Cardiac septum (tissue), 1 donor: Measurements from ENCODE around the gene TTC7B. TPM values are rescaled to one million over a fixed set of nuclear protein-coding genes. Genes with fewer than 3 reads are reported as not detected.

Source experiments
- DNase-seq: peaks from one replicate; pipeline ENCODE4 v3.0.0-alpha.2; 2020; ENCODE audit warnings: low spot score
- intact Hi-C: fragments of 100-400 bp; cut with DNase I; formaldehyde crosslinking; loops from one replicate; pipeline ENCODE4 v1.14.0; 2022
- total RNA-seq: library from RNA; stranded (reverse); fragmentation: NEBNext Ultra II Directional; extraction: Animal tissue kit (Norgen Biotek cat#: 25700); gene quantifications from one replicate; pipeline ENCODE4 v1.2.1, GENCODE V29; 2021
- donor health status: DM: no; HTN: no; CAD: no.

TTC7B gene
- total RNA-seq, 1 donor from 2014 or later: 64.9 TPM

- intact Hi-C loops: no loop called here
Measured at GRCh38 chr14:90615517-90616060, 200.6 kb downstream of the TTC7B start.

GRCh38 chr14:90614696-90615516 is 201.3 kb downstream of the TTC7B start:
- intact Hi-C loops: no loop called here
- peak; percentile 31 for DNase-seq

More at GRCh38 chr14:90615517-90616060, 200.6 kb downstream of the TTC7B start:
- peak; percentile 67 for DNase-seq

DNA sequence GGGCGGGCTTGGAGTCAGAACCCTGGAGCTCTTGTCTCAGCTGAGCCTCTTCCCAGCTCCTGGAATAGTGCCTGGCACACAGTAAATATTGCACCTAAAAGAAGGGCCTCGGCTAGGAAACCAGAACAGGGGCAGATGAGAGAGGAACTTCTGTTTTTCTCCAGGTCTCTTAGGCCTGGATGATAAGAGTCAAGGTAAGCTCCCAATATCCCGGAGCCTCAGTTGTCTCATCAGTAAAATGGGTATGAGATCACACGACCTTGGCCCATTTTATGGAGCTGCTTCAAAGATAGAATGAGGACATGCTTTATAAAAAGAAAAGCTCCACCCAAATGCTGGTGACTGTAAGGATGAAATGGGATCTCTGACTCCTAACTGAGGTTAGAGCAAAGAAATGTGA is 202.2 kb downstream of the TTC7B start:
- DNase-seq: no peak
- intact Hi-C loops: no loop called here

DNA sequence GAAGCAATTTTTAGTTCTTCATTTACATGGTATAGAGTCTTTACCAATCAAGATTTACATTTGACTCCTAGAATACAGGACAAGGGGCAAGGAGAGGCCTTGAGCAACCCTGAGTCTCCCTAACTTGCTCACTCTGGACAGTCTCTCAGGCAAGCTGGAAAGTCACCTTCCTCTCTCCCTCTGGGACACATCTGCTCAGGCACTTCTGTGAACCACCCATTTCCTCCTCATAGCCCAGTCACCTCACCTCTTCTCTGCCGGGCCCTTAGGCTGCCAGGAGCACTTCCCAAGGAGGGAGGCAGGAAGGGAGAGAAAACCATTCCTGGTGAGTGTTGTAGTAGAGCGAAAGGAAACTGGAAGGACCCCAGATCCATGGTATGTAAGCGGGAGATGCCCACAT is 202.8 kb downstream of the TTC7B start:
- intact Hi-C loops: no loop called here
- peak; percentile 74 for DNase-seq

- peak; percentile 27 for DNase-seq
- intact Hi-C loops: no loop called here
Measured at GRCh38 chr14:90612801-90613200, 203.4 kb downstream of the TTC7B start.

DNA sequence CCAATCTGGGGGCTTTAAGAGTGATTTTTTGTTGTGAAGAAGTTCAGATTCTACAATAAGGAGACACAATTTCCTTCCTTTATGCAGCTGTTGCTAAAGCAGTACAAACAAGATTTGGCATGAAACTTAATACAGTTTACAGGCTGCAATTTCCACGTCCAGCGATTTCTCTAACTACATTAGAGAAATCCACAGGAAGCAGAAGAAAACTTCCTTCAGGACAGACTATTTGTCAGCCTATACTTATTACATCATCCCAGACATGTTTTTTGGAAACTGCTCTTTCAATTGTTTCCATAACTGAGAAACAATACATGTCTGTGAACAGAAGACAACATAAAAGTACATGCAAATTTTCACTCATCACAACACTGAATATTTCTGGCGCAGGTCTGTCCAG is 204.3 kb downstream of the TTC7B start:
- intact Hi-C loops: no loop called here
- DNase-seq: no peak

DNA sequence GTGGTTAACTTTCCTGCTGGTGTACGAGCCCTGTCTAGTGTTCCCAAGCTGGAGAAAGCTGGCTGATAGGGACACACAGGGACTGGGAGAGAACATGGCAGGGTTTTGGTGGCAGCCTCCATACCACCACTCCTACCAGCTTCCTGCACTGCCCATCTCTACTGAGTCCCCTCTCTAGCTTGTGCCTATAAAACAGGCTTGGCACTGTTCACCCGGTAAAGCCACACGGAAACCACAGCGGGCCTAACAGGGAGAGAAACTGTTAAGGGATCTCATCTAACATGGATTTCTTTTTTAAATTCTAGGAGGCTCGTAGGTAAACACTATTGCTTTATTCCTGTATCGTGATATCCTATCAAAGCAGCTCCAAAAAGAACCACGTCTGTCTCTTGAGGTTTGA is 204.7 kb downstream of the TTC7B start:
- DNase-seq: peak; percentile 4
- intact Hi-C loops: no loop called here

GRCh38 chr14:90610346-90611040 is 205.7 kb downstream of the TTC7B start:
- intact Hi-C loops: loop anchor here (1.0 kb wide), 1 partner anchor 20 kb away; no protein-coding TSS in a partner anchor
- peak; percentile 50 for DNase-seq

DNA sequence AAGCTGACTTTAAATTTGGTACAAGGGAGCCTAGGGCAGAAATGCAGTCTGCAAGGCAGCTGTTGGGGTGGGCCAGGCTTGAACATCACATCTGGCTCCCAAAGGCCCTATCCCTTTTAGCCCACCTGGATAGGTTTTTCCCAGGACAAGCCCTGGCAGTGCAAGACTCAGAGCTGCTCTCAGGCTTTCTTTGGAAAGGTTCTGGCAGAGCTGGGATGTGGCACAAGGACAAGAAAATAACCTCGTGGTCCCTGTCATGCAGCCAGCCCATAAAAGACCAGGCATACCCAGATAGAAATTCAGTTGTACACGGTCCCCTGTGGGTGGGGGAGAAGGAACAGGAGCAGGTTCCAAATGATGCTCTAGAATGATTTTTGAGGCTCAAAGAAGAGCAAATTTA is 206.9 kb downstream of the TTC7B start:
- intact Hi-C loops: no loop called here
- peak; percentile 67 for DNase-seq

- peak; percentile 63 for DNase-seq
- intact Hi-C loops: no loop called here
Measured at GRCh38 chr14:90608929-90609341, 207.3 kb downstream of the TTC7B start.

DNA sequence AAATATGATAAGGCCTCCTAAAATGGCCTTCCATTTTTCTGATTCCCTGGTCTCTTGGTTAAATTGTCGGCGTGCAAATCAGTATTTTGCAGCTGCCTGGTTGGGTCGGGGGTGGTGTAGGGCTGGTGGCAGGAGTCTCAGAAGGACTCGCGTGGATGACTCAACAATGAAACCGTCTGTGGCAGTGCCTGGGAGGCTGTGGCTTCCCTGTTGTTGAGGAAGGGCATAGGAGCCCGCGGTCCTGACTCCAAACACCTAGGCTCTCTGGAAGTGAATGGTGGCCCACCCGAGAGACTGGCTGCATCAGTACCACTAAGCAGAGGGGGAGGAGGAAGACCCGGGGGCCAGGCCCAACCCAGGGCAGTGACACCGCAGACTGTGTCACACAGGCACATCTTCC is 207.9 kb downstream of the TTC7B start:
- intact Hi-C loops: no loop called here
- DNase-seq: peak; percentile 47

DNA sequence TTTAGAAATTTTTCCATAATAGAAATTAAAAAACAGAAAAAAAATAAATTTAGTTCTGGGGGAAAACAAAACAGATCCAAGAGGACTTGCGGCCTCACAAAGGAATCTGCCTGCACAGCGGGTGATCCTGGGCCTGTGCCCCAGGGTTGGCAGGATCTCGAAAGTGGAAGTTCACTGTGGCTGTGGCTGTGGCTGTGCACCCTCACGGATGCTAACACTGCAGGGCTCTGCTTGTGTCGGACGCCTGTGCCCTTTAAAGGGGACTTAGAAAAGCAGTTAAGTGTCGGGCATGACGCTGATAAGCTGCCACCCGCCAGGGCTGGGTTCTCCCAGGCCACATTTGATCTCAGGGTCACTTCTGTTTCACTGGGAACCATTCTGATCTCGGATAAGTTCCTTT is 209.1 kb downstream of the TTC7B start:
- no peak for DNase-seq
- intact Hi-C loops: no loop called here

- intact Hi-C loops: no loop called here
- DNase-seq: no peak
Measured at GRCh38 chr14:90606434-90606833, 209.8 kb downstream of the TTC7B start.

GRCh38 chr14:90605430-90605829 is 210.8 kb downstream of the TTC7B start:
- intact Hi-C loops: no loop called here
- DNase-seq: no peak

DNA sequence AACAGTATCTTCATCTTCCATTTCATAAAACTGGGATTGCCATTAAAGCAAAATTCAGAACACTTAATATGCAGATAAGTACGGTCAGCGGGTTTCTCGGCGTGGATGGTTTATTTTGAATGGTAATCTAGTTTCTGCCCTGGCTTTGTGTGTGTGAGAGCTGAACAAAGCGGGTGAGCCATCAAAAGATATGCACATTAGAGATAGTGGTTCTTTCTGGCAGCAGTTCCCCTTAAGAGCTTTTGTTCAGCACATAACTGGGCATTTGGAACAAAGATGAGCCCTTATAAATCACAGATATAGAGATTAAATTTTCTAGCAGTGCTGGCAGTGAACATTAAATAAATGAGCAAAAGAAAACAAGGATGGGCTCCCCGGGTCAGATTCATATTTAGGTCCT is 211.9 kb downstream of the TTC7B start:
- intact Hi-C loops: no loop called here
- no peak for DNase-seq

DNA sequence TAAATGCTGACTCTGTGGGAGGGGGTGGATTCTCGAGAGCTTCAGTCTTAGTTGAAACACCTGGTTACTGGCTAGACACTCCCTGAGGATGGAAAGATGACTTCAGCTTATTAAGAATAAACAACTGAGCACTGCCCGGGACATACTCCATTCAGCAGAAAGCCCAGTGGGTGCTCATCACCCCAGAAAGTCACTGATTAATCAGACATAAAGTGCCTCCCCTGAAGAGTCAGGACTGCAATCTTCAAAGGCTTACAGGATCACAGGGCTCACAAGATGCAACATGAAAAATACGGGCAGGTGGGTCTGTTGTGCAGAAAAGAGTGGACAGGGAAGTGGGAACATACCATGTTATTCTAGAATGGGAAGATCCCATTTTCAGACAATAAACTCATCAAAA is 212.4 kb downstream of the TTC7B start:
- no peak for DNase-seq
- intact Hi-C loops: no loop called here

DNA sequence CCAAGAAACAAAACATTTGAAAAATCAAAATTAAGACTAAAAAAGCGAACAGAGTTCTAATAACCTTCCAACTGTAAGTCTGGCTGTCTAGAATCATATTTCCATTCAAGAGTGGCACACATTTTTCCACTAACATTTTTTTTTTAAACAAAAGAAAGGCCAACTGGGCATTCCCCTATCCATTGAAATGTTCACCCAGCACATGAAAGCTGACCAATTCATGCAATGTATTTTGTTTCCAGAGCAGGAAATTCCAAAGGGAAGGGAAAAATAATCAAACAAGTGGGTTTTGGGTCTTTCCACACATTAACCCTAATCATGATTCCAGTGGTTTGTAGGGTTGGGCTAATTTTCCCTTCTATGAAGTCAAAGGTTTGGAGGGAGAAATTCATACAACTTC is 212.9 kb downstream of the TTC7B start:
- intact Hi-C loops: no loop called here
- DNase-seq: no peak

DNA sequence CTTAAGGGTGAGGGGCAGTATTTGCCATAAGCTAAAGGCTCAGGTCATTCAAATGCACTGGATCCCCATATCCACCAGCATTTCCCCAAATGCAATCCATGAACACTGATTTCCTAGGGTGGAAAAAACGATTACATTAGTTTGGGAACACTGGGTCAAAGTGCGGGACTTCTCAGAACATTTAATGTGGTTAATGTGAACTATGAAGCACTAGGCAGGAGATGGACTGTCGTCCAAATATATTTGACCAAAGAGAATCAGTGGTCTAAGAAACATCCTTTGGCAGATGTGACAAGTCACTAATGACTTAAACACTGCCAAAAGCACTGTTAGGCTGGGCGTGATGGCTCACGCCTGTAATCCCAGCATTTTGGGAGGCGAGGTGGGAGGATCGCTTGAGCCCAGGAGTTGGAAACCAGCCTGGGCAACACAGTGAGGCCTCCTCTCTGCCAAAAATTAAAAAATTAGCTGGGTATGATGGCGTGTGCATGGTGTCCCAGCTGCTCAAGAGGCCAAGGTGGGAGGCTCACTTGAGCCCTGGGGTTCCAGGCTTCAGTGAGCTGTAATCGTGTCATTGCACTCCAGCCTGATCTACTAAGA is 214.0 kb downstream of the TTC7B start:
- intact Hi-C loops: no loop called here
- no peak for DNase-seq

DNA sequence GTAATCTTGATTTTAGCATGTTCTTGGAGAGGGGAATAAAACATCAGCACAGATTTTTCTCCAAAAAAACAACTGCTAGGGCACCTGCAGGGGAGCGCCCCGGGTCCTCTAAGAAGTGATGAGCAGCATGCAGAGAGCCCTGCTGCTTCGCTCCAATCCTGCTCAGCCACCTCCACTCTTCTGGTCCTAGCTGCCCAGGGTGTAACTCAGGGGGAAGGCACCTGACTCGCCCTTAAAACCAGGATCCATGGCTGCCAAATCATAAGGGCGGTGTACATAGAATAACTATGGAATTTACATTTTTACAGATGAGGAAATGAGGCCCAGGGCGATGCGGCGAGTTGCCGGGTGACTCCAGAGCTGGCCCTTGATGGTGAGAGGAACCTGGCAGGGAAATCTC is 214.7 kb downstream of the TTC7B start:
- DNase-seq: no peak
- intact Hi-C loops: no loop called here

GRCh38 chr14:90600619-90601018 is 215.6 kb downstream of the TTC7B start:
- intact Hi-C loops: no loop called here
- no peak for DNase-seq
